Measurements from ENCODE around the gene CFL1. TPM values are rescaled to one million over a fixed set of nuclear protein-coding genes. Genes with fewer than 3 reads are reported as not detected.

Gene CFL1
- total and polyA plus RNA-seq, 9 donors, result 436 to 789 (median 720) TPM

GRCh38 chr11:65890324-65891218, 32.6 kb upstream of the CFL1 start, which contains the start of gene CCDC85B:
CCDC85B (plus strand) TSS chr11:65890673; CDS start chr11:65890784, 111 bp downstream.
- Histone ChIP-seq H3K27ac (ENCODE audit: low read length) (peak within 1 kb of the TSS; percentile 99), H3K4me3 (ENCODE audit: low read length) (peak within 1 kb of the TSS; percentile 66), H3K9me3 (replicated peaks; ENCODE audit: control insufficient read depth, low read depth, low read length) (no peaks in the 10 kb centered on the region), H3K4me1 (ENCODE audit: control insufficient read depth, insufficient read depth, low read length) (peaks cover 55% of the 10 kb centered on the region), H3K27me3 (ENCODE audit: control insufficient read depth, insufficient read depth, low read length) (peaks cover 4% of the 10 kb centered on the region), H3K36me3 (ENCODE audit: control insufficient read depth, insufficient read depth, low read length) (peaks cover 14% of the 10 kb centered on the region)
- peak; percentile 99 for DNase-seq
- WGBS (ENCODE audit: insufficient coverage), result under 1% methylated on average over 94 of the region's 94 CpGs

DNA sequence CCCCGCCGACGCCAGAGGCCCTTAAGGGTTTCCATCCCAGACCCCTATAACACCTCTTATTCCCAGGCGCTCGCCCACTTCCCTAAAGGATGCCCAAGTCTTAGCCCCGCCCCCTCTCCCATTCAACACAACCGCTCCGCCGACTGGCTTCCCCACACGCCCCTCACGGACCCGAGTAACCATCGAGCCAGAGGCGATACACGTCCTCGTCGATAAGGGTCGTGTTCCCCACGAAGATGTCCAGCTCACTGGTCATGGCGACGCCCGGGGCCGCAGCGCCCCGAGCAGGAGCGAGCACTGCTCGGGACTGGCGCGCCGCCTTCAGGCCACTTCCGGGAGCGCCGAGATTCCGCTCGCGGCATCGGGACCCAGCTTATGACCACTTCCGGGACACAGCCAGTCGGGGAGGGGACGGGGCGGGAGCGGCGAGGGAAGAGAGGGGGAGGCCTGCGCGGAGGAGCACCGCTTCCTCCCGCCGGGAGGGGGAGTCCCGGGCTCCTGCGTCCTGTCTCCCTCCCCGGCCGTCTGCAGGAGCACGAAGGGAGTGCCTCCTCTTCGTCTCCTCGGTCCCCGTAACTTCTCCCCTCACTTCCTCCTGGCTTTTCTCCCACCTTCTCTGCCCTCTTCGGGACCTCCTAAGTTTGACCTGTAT, 30.3 kb upstream of the CFL1 start, which contains the start of gene FIBP:
TSS of gene FIBP (minus strand) at position 309 of the 652 bp plus-strand sequence. CDS start at position 256, 53 bp downstream.
- Histone ChIP-seq H3K4me3 (ENCODE audit: low read length) (peak within 1 kb of the TSS; percentile 89), H3K27ac (ENCODE audit: low read length) (peak within 1 kb of the TSS; percentile 99), H3K9me3 (replicated peaks; ENCODE audit: control insufficient read depth, low read depth, low read length) (no peaks in the 10 kb centered on the region), H3K27me3 (ENCODE audit: control insufficient read depth, insufficient read depth, low read length) (peaks cover 4% of the 10 kb centered on the region), H3K36me3 (ENCODE audit: control insufficient read depth, insufficient read depth, low read length) (peaks cover 36% of the 10 kb centered on the region), H3K4me1 (ENCODE audit: control insufficient read depth, insufficient read depth, low read length) (peaks cover 54% of the 10 kb centered on the region)
- peak; percentile 99 for DNase-seq
- WGBS (ENCODE audit: insufficient coverage), result 0% methylated on average over 51 of the region's 57 CpGs

GRCh38 chr11:65887723-65888162, 29.8 kb upstream of the CFL1 start:
- H3K36me3 ChIP-seq (ENCODE audit: control insufficient read depth, insufficient read depth, low read length), result peaks cover 42% of the 10 kb centered on the region
- peak overlapping the region; percentile 99 for H3K27ac ChIP-seq (ENCODE audit: low read length)
- H3K4me1 ChIP-seq (ENCODE audit: control insufficient read depth, insufficient read depth, low read length), result peaks cover 50% of the 10 kb centered on the region
- no peak for DNase-seq
- H3K4me3 ChIP-seq (ENCODE audit: low read length), result peak overlapping the region; percentile 89
- 1% methylated on average over 22 of the region's 23 CpGs for WGBS (ENCODE audit: insufficient coverage)
- no peaks in the 10 kb centered on the region for H3K9me3 ChIP-seq (replicated peaks; ENCODE audit: control insufficient read depth, low read depth, low read length)
- peaks cover 4% of the 10 kb centered on the region for H3K27me3 ChIP-seq (ENCODE audit: control insufficient read depth, insufficient read depth, low read length)

- no peaks in the 10 kb centered on the region for H3K9me3 ChIP-seq (replicated peaks; ENCODE audit: control insufficient read depth, low read depth, low read length)
- WGBS (ENCODE audit: insufficient coverage), result 83% methylated on average over 5 of the region's 14 CpGs
- peak overlapping the region; percentile 99 for H3K27ac ChIP-seq (ENCODE audit: low read length)
- peak; percentile 24 for DNase-seq
- peaks cover 4% of the 10 kb centered on the region for H3K27me3 ChIP-seq (ENCODE audit: control insufficient read depth, insufficient read depth, low read length)
- peaks cover 47% of the 10 kb centered on the region for H3K36me3 ChIP-seq (ENCODE audit: control insufficient read depth, insufficient read depth, low read length)
- H3K4me3 ChIP-seq (ENCODE audit: low read length), result peak overlapping the region; percentile 89
- H3K4me1 ChIP-seq (ENCODE audit: control insufficient read depth, insufficient read depth, low read length), result peaks cover 43% of the 10 kb centered on the region
Observed at GRCh38 chr11:65886826-65887722, 29.1 kb upstream of the CFL1 start.

- no peaks in the 10 kb centered on the region for H3K9me3 ChIP-seq (replicated peaks; ENCODE audit: control insufficient read depth, low read depth, low read length)
- H3K27me3 ChIP-seq (ENCODE audit: control insufficient read depth, insufficient read depth, low read length), result no peaks in the 10 kb centered on the region
- peaks cover 32% of the 10 kb centered on the region for H3K4me1 ChIP-seq (ENCODE audit: control insufficient read depth, insufficient read depth, low read length)
- 94% methylated on average over 7 of the region's 12 CpGs for WGBS (ENCODE audit: insufficient coverage)
- H3K27ac ChIP-seq (ENCODE audit: low read length), result no peak overlapping the region
- H3K4me3 ChIP-seq (ENCODE audit: low read length), result no peak overlapping the region
- peaks cover 48% of the 10 kb centered on the region for H3K36me3 ChIP-seq (ENCODE audit: control insufficient read depth, insufficient read depth, low read length)
- no peak for DNase-seq
Observed at GRCh38 chr11:65885808-65886536, 28.0 kb upstream of the CFL1 start.

GRCh38 chr11:65885231-65885630, 27.3 kb upstream of the CFL1 start:
- peaks cover 31% of the 10 kb centered on the region for H3K4me1 ChIP-seq (ENCODE audit: control insufficient read depth, insufficient read depth, low read length)
- DNase-seq, result no peak
- H3K27ac ChIP-seq (ENCODE audit: low read length), result no peak overlapping the region
- no peaks in the 10 kb centered on the region for H3K9me3 ChIP-seq (replicated peaks; ENCODE audit: control insufficient read depth, low read depth, low read length)
- no peak overlapping the region for H3K4me3 ChIP-seq (ENCODE audit: low read length)
- H3K27me3 ChIP-seq (ENCODE audit: control insufficient read depth, insufficient read depth, low read length), result no peaks in the 10 kb centered on the region
- 87% methylated on average over 7 of the region's 7 CpGs for WGBS (ENCODE audit: insufficient coverage)
- H3K36me3 ChIP-seq (ENCODE audit: control insufficient read depth, insufficient read depth, low read length), result peaks cover 48% of the 10 kb centered on the region

GRCh38 chr11:65884716-65885092, 26.7 kb upstream of the CFL1 start:
- WGBS (ENCODE audit: insufficient coverage), result 24% methylated on average over 6 of the region's 9 CpGs
- Histone ChIP-seq H3K9me3 (replicated peaks; ENCODE audit: control insufficient read depth, low read depth, low read length) (no peaks in the 10 kb centered on the region), H3K4me3 (ENCODE audit: low read length) (no peak overlapping the region), H3K4me1 (ENCODE audit: control insufficient read depth, insufficient read depth, low read length) (peaks cover 26% of the 10 kb centered on the region), H3K36me3 (ENCODE audit: control insufficient read depth, insufficient read depth, low read length) (peaks cover 48% of the 10 kb centered on the region), H3K27me3 (ENCODE audit: control insufficient read depth, insufficient read depth, low read length) (no peaks in the 10 kb centered on the region), H3K27ac (ENCODE audit: low read length) (no peak overlapping the region)
- DNase-seq, result peak; percentile 74

GRCh38 chr11:65883786-65884715, 26.1 kb upstream of the CFL1 start:
- no peaks in the 10 kb centered on the region for H3K9me3 ChIP-seq (replicated peaks; ENCODE audit: control insufficient read depth, low read depth, low read length)
- no peak overlapping the region for H3K4me3 ChIP-seq (ENCODE audit: low read length)
- H3K4me1 ChIP-seq (ENCODE audit: control insufficient read depth, insufficient read depth, low read length), result peaks cover 19% of the 10 kb centered on the region
- H3K27me3 ChIP-seq (ENCODE audit: control insufficient read depth, insufficient read depth, low read length), result no peaks in the 10 kb centered on the region
- 84% methylated on average over 22 of the region's 28 CpGs for WGBS (ENCODE audit: insufficient coverage)
- H3K27ac ChIP-seq (ENCODE audit: low read length), result no peak overlapping the region
- peaks cover 48% of the 10 kb centered on the region for H3K36me3 ChIP-seq (ENCODE audit: control insufficient read depth, insufficient read depth, low read length)
- no peak for DNase-seq
